IPS-18c (cell line): ENCODE data around the gene ARSA.

Source experiments
- H3K4me3 ChIP-seq: 2 replicates; pipeline ENCODE4 v1.7.0; 2013; ENCODE audit warnings: low read depth, mild to moderate bottlenecking, low read length, moderate library complexity; ENCODE audit not compliant: insufficient read depth
- H3K9me3 ChIP-seq: one replicate; pipeline ENCODE4 v1.6.1; 2013; ENCODE audit warnings: mild to moderate bottlenecking, low read length, moderate library complexity; ENCODE audit not compliant: control insufficient read depth, insufficient read depth

ARSA gene

DNA sequence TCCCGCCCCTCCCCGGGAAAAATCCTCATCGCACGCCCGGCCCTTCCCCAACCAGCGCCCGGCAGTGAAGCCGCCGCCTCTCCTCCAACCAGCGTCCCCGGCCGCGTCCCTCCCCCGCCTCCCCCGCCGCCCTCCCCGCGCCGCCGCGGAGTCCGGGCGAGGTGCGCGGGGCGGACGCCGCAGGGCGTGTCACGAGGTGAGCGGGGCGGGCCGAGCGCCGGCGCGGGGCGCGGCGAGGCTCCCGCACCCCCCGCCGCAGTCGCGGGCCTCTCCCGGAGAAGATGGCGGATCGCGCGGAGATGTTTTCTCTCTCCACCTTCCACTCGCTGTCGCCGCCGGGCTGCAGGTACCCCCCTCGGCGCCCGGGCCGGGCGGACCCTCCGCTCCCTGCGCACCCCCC, 27.4 kb downstream of the ARSA start, which contains the start of gene MAPK8IP2:
MAPK8IP2 (plus strand) TSS at position 256 of the 400 bp plus-strand sequence; CDS start at position 282, 26 bp downstream.
- Histone ChIP-seq H3K4me3 (peak within 1 kb of the TSS; percentile 41), H3K9me3 (no peaks in the 10 kb centered on the region)

DNA sequence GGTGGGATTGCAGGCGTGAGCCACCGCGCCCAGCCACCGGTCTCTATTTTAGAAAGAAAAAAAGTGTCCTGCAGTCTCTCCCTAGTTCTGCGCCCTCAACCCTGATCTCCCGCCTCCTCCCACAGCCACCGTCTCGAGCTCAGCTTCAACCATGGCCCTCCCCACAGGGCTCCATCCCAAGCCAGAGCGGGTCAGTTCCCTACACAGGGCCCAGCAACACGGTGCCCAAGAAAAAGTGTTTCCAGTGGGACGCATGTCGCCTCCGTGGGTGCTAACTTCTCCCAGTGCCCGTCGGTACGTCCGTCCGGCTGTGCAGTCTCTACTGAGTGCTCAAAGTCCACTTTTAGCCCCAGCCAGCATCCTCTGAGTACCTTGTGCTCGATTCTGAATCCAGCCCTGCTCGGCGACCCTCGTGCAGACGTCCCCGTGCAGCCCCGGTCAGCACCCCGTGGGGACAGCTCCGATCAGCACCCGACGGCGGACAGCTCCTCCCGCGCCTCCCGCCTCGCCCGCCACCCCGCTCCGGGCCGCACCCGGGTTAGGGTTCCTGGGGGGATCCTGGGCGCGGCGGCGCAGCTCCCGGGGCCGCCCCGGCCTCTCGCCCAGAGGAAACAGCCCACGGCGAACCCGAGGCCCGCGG, 28.0 kb downstream of the ARSA start:
- no peak overlapping the region for H3K4me3 ChIP-seq
- no peaks in the 10 kb centered on the region for H3K9me3 ChIP-seq

- Histone ChIP-seq H3K9me3 (no peaks in the 10 kb centered on the region), H3K4me3 (no peak overlapping the region)
These were observed 30.9 kb downstream of the ARSA start for GRCh38 chr22:50597097-50597496.

GRCh38 chr22:50595189-50595588, 32.8 kb downstream of the ARSA start:
- Histone ChIP-seq H3K9me3 (no peaks in the 10 kb centered on the region), H3K4me3 (no peak overlapping the region)

GRCh38 chr22:50587407-50587806, 40.5 kb downstream of the ARSA start:
- no peaks in the 10 kb centered on the region for H3K9me3 ChIP-seq
- H3K4me3 ChIP-seq = no peak overlapping the region

DNA sequence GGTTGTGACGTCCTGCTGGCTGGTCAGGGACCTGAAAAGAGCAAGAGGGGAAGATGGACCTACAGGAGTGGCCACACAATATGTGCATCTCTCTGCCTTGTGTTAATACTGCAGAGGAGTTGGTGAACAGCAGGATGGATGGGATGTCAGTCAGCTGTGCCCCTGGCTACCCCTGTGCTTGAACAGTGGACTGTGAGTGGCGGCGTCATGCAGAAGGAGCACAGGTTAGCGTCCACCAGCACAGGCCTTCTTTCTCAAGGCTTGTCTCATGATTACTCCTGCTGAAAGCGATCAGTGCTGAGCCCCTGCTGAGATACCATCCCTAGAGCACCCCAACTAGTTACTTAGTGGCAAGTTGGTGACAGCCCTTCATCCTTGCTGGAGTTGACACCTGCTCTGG, 41.5 kb downstream of the ARSA start:
- H3K4me3 ChIP-seq = no peak overlapping the region
- no peaks in the 10 kb centered on the region for H3K9me3 ChIP-seq

- Histone ChIP-seq H3K4me3 (no peak overlapping the region), H3K9me3 (no peaks in the 10 kb centered on the region)
These were observed 42.2 kb downstream of the ARSA start for GRCh38 chr22:50585781-50586180.

GRCh38 chr22:50585238-50585637, 42.7 kb downstream of the ARSA start:
- H3K9me3 ChIP-seq = no peaks in the 10 kb centered on the region
- no peak overlapping the region for H3K4me3 ChIP-seq

- H3K4me3 ChIP-seq = no peak overlapping the region
- no peaks in the 10 kb centered on the region for H3K9me3 ChIP-seq
These were observed 43.6 kb downstream of the ARSA start for GRCh38 chr22:50584106-50585096.

DNA sequence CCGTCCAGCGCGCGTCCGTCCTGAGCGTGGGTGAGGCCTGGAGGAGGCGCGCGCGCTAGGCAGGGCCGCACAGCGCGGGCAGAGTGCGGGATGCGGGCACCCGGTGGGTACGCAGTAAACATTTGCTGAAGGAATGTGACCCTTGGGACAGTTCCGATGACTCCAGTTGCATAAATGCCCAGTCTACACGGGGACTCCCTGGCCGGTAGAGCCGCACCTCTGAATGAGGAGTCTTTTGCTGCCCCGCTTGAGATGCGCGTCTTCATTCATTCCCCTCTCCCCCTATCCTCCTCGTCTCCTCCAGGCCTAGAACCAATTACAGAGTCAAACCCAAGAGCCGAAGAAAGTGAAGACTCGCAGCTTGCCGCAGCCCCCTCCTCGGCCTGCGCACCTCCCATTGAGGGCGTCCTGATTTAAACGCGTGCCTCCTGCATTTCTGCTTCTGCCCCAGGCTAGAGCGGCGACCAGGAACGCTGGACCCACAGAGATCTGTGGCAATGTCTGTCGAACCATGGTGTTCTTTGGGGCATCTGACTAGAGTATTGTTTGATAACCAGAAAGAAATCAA, 44.6 kb downstream of the ARSA start:
- H3K4me3 ChIP-seq = peak overlapping the region; percentile 98
- no peaks in the 10 kb centered on the region for H3K9me3 ChIP-seq

- H3K9me3 ChIP-seq = no peaks in the 10 kb centered on the region
These were observed 45.3 kb downstream of the ARSA start, which contains the start of gene CHKB for GRCh38 chr22:50582493-50583293. Gene CHKB (minus strand): TSS chr22:50582849. CDS start chr22:50582781, 68 bp downstream.

DNA sequence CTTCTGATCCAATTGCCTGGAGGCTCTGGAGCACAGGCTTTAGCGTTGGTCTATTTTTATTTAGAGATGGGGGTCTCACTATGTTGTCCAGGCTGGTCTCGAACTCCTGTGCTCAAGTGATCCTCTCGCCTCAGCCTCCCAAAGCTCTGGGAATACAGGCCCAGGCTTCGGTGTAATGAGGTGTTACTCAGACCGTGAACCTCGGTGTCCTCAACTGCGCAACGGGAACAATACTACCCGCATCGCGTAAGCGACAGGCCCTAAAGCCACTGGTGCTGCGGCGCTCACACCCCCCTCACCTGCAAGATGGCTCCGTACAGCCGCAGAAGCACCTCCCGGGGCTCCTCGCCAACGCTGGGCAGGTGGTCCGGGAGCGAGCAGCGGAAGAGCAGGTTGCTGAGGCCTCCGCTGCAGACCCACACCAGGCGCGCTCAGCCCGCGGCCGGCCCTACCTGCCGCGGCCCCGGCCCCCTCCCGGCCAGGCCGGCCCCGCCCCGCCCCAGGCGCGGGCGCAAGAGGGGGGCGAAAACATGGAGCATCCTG, 45.9 kb downstream of the ARSA start:
- peak overlapping the region; percentile 74 for H3K4me3 ChIP-seq

More at GRCh38 chr22:50582493-50583293, 45.3 kb downstream of the ARSA start, which contains the start of gene CHKB:
- peak within 1 kb of the TSS; percentile 98 for H3K4me3 ChIP-seq

DNA sequence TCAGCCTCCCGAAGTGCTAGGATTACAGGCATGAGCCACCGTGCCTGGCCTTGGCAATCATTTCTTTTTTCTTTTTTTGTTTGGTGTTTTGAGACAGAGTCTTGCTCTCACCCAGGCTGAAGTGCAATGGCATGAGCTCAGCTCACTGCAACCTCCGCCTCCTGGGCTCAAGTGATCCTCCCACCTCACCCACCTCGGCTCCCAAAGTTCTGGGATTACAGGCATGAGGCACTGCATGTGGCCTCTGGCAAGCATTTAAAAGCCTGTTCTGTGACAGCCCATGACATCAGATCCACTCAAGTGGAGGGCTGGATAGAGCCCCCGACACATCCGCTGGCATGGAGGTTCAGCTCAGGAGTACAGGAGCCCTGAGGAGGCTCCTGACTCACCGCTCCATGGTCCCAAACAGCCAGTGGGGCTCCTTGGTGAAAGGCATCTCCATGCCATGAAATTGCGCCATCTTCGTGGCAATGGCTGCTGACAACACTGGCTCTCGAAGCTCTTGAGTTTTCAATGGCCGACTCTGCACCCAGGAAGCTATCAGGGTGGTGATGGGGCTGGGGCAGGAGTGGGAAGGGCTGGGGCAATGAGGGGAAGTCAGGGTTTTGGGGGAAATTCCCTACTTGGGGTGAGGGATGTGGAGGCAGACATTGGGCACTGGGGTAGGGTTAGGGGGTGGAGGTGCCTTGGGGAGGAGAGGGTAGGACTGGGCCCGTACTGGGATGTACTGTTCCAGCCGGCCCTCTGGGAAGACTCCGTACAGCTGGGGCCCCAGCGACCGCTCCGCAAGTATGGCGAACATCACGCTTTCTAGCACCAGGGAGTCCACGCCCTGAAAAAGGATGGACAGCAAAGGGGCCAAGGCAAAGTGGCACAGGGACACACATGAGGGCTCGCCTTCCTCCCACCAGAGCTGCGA, 46.7 kb downstream of the ARSA start:
- Histone ChIP-seq H3K9me3 (no peaks in the 10 kb centered on the region), H3K4me3 (peak overlapping the region; percentile 74)

More for the DNA sequence above, 45.9 kb downstream of the ARSA start:
- no peaks in the 10 kb centered on the region for H3K9me3 ChIP-seq

DNA sequence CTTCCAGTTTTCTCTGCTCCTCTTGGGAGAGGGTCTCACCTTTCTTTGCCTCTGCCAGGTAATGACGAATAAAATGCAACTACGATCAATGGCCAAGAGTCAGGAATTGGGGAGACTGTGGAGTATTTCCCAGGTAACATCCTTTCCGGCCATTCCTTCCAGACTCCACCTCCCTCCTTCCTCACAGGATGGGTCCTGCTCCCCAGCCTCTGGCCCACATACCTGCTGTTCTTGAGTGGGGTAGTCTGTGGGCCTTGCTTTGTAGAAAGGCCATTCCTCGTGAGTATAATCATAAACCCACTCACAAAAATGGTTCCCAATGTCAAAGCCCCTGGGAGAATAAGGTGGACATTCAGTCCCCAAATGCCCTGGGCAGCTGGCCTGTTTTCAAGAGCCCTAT, 48.2 kb downstream of the ARSA start:
- Histone ChIP-seq H3K4me3 (no peak overlapping the region), H3K9me3 (no peaks in the 10 kb centered on the region)

DNA sequence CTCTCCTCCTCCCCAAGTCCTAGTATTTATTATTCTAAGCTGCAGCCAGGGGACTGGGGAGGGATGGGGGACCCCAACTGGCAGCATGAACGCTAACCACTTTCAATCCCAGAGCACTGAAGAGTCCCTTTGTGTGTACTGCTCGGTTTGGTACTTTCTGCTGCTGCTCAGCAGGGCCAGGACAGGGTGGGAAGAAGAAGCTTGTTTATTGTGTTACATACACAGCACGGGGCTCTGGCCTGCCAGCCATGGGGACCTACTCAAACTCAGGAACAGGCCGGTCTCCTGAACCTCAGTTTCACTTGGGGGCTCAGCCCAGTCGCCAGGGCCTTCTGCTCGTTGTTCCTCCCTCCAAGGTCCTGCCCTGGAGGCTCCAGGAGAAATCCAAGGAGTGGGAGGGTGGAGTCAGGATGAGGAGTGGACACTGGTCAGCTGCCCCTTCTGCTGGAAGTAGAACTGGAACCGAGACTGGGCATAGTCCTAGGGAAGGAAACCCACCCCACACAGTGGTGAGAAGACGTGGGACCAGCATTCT, 49.1 kb downstream of the ARSA start:
- peaks cover 2% of the 10 kb centered on the region for H3K9me3 ChIP-seq
- H3K4me3 ChIP-seq = no peak overlapping the region
